Kidney (tissue), 14 donors: ENCODE results near the gene IRF4. TPM values are rescaled to one million over a fixed set of nuclear protein-coding genes. Genes with fewer than 3 reads are reported as not detected.
A peak's percentile ranks its signal among the peaks of the same experiment; 100 is the strongest.

ENCODE experiments used
- DNase-seq, 5 donors: peaks; one replicate each; pipeline ENCODE4 v3.0.0-alpha.2; 2013 to 2020
- FAIRE-seq: peaks from 2 replicates; lab custom pipeline; 2012; peaks lifted over from hg19 to GRCh38; lab: Jason Lieb, UNC
- H3K27ac ChIP-seq, 2 donors: one replicate each; pipeline ENCODE4 v1.7.0; 2013; ENCODE audit warnings: low read depth in 2 of 2, low read length in 2 of 2, inconsistent platforms in 1 of 2
- H3K27me3 ChIP-seq: one replicate; pipeline ENCODE4 v1.7.1; 2013; ENCODE audit warnings: low read length, inconsistent platforms; ENCODE audit not compliant: control insufficient read depth, insufficient read depth
- H3K36me3 ChIP-seq, 3 donors: one replicate each; pipeline versions ENCODE4 v1.7.0 to v1.7.1; 2013; ENCODE audit warnings: low read length in 3 of 3, control low read depth in 1 of 3, inconsistent platforms in 1 of 3; ENCODE audit not compliant: insufficient read depth in 3 of 3, control insufficient read depth in 2 of 3
- H3K4me1 ChIP-seq, 3 donors: one replicate each; pipeline versions ENCODE4 v1.7.0 to v1.7.1; 2013; ENCODE audit warnings: low read length in 3 of 3, inconsistent platforms in 1 of 3, low read depth in 1 of 3; ENCODE audit not compliant: control insufficient read depth in 2 of 3, insufficient read depth in 2 of 3
- H3K4me3 ChIP-seq, 3 donors: one replicate each; pipeline versions ENCODE4 v1.7.0 to v1.8.1; 2013; ENCODE audit warnings: low read length in 3 of 3, control low read depth in 1 of 3, inconsistent platforms in 1 of 3
- H3K9ac ChIP-seq, 3 donors: one replicate each; pipeline versions ENCODE4 v1.7.0 to v1.7.1; 2013; ENCODE audit warnings: low read length in 3 of 3, control low read depth in 1 of 3, inconsistent platforms in 1 of 3
- H3K9me3 ChIP-seq, 3 donors: one replicate each; pipeline versions ENCODE4 v1.7.0 to v1.7.1; 2013; ENCODE audit warnings: low read length in 3 of 3, control low read depth in 1 of 3, inconsistent platforms in 1 of 3; ENCODE audit not compliant: control insufficient read depth in 2 of 3, insufficient read depth in 1 of 3
- CTCF ChIP-seq: IDR thresholded peaks from 3 replicates; pipeline ENCODE4 v1.5.1; 2012; ENCODE audit warnings: mild to moderate bottlenecking, moderate library complexity, borderline replicate concordance; ENCODE audit not compliant: insufficient read depth; ENCODE audit errors: extremely low read depth
- intact Hi-C: fragments of 100-400 bp; cut with DNase I; formaldehyde crosslinking; loops from one replicate; pipeline ENCODE4 v1.11.1; 2022
- polyA plus RNA-seq: library from polyadenylated mRNA; stranded (reverse); fragments of 350-450 nt; fragmentation: Illumina TruSeq; extraction: RNeasy Lipid Tissue Mini Kit (QIAGEN cat#74804); gene quantifications from one replicate; pipeline ENCODE4 v1.2.3, GENCODE V29; 2014; ENCODE audit warnings: low read depth, low replicate concordance; ENCODE audit not compliant: insufficient read depth
- total RNA-seq: library from RNA; stranded (reverse); fragmentation: NEBNext Ultra II Directional; extraction: Animal tissue kit (Norgen Biotek cat#: 25700); gene quantifications from one replicate; pipeline ENCODE4 v1.2.1, GENCODE V29; 2021
- donor health status: control.
- donor health status: control.
- donor health status: control.
- donor health status: control.
- donor health status: control.
- donor health status: DM: yes; HTN: yes; CAD: no.
- donor health status: Normal renal cell carcinoma (clear cell type).

Gene IRF4
- total and polyA plus RNA-seq, 2 donors from 2014 or later = 23.7 TPM; not detected in 1

- FAIRE-seq (no peak), DNase-seq (no peak)
Measured at GRCh38 chr6:445571-446417, 54.2 kb downstream of the IRF4 start.

GRCh38 chr6:446418-447366 lies 55.1 kb downstream of the IRF4 start:
- H3K9ac ChIP-seq = no peak overlapping the region
- peak; percentile 19 to 56 (median 21) for DNase-seq
- H3K27me3 ChIP-seq = no peaks in the 10 kb centered on the region
- H3K4me3 ChIP-seq = no peak overlapping the region
- TF ChIP-seq CTCF = no peak
- no peaks in the 10 kb centered on the region for H3K36me3 ChIP-seq
- no peaks in the 10 kb centered on the region for H3K4me1 ChIP-seq
- FAIRE-seq = no peak
- intact Hi-C loops = no loop called here
- H3K9me3 ChIP-seq = no peaks in the 10 kb centered on the region
- H3K27ac ChIP-seq = no peak overlapping the region

More at GRCh38 chr6:445571-446417, 54.2 kb downstream of the IRF4 start:
- Histone ChIP-seq H3K9ac (no peak overlapping the region), H3K27me3 (no peaks in the 10 kb centered on the region), H3K4me3 (no peak overlapping the region), H3K9me3 (no peaks in the 10 kb centered on the region), H3K27ac (no peak overlapping the region), H3K36me3 (no peaks in the 10 kb centered on the region), H3K4me1 (no peaks in the 10 kb centered on the region)
- intact Hi-C loops = no loop called here
- no peak for TF ChIP-seq CTCF

GRCh38 chr6:447381-448165 lies 56.0 kb downstream of the IRF4 start:
- Histone ChIP-seq H3K36me3 (no peaks in the 10 kb centered on the region), H3K27ac (no peak overlapping the region), H3K4me1 (no peaks in the 10 kb centered on the region), H3K9me3 (no peaks in the 10 kb centered on the region), H3K9ac (no peak overlapping the region), H3K4me3 (no peak overlapping the region), H3K27me3 (no peaks in the 10 kb centered on the region)
- FAIRE-seq = no peak
- DNase-seq = peak in 1 of 5 donors; percentile 35
- no peak for TF ChIP-seq CTCF
- intact Hi-C loops = no loop called here
